ENCODE measurements around the gene UCP3. TPM values are rescaled to one million over a fixed set of nuclear protein-coding genes. Genes with fewer than 3 reads are reported as not detected.

UCP3 gene
- polyA plus RNA-seq, 1 experiment = 0.77 TPM

- no peak for TF ChIP-seq CTCF (IDR thresholded peaks at IDR 0.05; ENCODE audit: insufficient read depth, low read depth, low read length)
- POLR2A ChIA-PET = no interaction called here
- H3K27me3 ChIP-seq (ENCODE audit: control insufficient read depth, insufficient read depth, low read length) = no peaks in the 10 kb centered on the region
- CTCF ChIA-PET = no interaction called here
- peaks cover 10% of the 10 kb centered on the region for H3K36me3 ChIP-seq (ENCODE audit: control insufficient read depth, insufficient read depth, low read length)
- DNase-seq (ENCODE audit: low read depth) = no peak
- H3K4me3 ChIP-seq (ENCODE audit: low read depth, low read length) = no peak overlapping the region
Measured at GRCh38 chr11:74011360-74012073, 2.6 kb upstream of the UCP3 start.

GRCh38 chr11:74010306-74011300 is 1.7 kb upstream of the UCP3 start:
- no peak overlapping the region for H3K4me3 ChIP-seq (ENCODE audit: low read depth, low read length)
- no peak for TF ChIP-seq CTCF (IDR thresholded peaks at IDR 0.05; ENCODE audit: insufficient read depth, low read depth, low read length)
- H3K27me3 ChIP-seq (ENCODE audit: control insufficient read depth, insufficient read depth, low read length) = no peaks in the 10 kb centered on the region
- CTCF ChIA-PET = no interaction called here
- POLR2A ChIA-PET = no interaction called here
- DNase-seq (ENCODE audit: low read depth) = no peak
- H3K36me3 ChIP-seq (ENCODE audit: control insufficient read depth, insufficient read depth, low read length) = peaks cover 10% of the 10 kb centered on the region

- Histone ChIP-seq H3K36me3 (ENCODE audit: control insufficient read depth, insufficient read depth, low read length) (peaks cover 13% of the 10 kb centered on the region), H3K4me3 (ENCODE audit: low read depth, low read length) (no peak overlapping the region), H3K27me3 (ENCODE audit: control insufficient read depth, insufficient read depth, low read length) (no peaks in the 10 kb centered on the region)
- CTCF ChIA-PET = no interaction called here
- POLR2A ChIA-PET = no interaction called here
- TF ChIP-seq CTCF (IDR thresholded peaks at IDR 0.05; ENCODE audit: insufficient read depth, low read depth, low read length) = no peak
- DNase-seq (ENCODE audit: low read depth) = no peak
Measured at GRCh38 chr11:74009675-74010305, 905 bp upstream of the UCP3 start.

- no peak for DNase-seq (ENCODE audit: low read depth)
- no peak for TF ChIP-seq CTCF (IDR thresholded peaks at IDR 0.05; ENCODE audit: insufficient read depth, low read depth, low read length)
Measured at GRCh38 chr11:74009230-74009547, 304 bp upstream of the UCP3 start.

More at GRCh38 chr11:74009230-74009547, 304 bp upstream of the UCP3 start:
- H3K36me3 ChIP-seq (ENCODE audit: control insufficient read depth, insufficient read depth, low read length) = peaks cover 11% of the 10 kb centered on the region
- H3K27me3 ChIP-seq (ENCODE audit: control insufficient read depth, insufficient read depth, low read length) = no peaks in the 10 kb centered on the region
- H3K4me3 ChIP-seq (ENCODE audit: low read depth, low read length) = no peak overlapping the region
- POLR2A ChIA-PET = no interaction called here
- CTCF ChIA-PET = interaction anchor here (1.4 kb wide), 1 partner anchor 45 kb away, joined by 3 read pairs; no protein-coding TSS in a partner anchor
